Activated CD4-positive, alpha-beta T cell treated with anti-CD3 and anti-CD28 coated beads, Interleukin-10, Interleukin-2, amounts not matched to agents 100 ng/mL and 50 ng/mL, durations not matched to agents 16 hours and 8 hours (primary cell): Measurements from ENCODE around the gene CDK14.
"Not testable (repeated sequence)": the region's sequence is repeated elsewhere in the genome, so short reads cannot be mapped to it uniquely, and the experiment has no call there.

ENCODE experiments used
- DNase-seq: peaks from one replicate; pipeline ENCODE4 v3.0.0-alpha.2; 2020

Gene CDK14

GRCh38 chr7:90763108-90763507 is 167.0 kb downstream of the CDK14 start:
- DNase-seq, result no peak

- no peak for DNase-seq
Measured at GRCh38 chr7:90764848-90765570, 168.9 kb downstream of the CDK14 start.

DNA sequence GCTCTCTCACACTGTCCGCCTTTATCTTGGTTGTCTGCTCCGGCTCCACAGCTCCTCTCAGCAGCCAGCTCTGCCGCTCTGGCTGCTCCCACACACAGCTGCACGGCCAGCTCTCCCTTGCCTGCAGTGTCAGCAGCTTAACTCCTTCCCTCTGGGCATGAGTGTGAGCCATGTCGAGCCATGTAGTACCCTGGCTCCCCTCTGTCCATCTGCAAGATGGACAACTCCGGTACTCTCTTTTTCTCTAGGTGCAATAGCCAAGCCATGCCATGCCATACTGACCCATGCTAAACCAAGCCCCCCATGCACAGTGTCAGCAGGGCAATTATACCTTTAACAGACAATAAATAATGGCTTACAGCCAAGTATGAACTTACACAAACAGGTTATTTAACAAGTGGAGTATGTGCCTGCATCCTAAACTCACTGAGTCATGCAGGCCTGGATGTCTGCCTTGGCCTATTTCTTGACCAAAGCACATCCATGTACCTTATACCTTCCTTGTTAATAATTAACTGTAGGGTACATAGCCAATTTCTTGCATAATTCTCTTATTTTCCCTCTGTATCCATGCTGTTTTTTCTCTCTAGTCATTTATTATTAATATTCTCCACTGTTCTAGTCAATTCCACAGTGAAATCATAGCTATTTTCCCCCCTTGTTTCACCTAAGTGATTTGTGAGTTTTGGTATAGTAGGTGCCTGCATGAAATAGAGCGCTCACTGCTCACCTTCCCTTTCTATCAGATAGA is 170.9 kb downstream of the CDK14 start:
- DNase-seq, result no peak

DNA sequence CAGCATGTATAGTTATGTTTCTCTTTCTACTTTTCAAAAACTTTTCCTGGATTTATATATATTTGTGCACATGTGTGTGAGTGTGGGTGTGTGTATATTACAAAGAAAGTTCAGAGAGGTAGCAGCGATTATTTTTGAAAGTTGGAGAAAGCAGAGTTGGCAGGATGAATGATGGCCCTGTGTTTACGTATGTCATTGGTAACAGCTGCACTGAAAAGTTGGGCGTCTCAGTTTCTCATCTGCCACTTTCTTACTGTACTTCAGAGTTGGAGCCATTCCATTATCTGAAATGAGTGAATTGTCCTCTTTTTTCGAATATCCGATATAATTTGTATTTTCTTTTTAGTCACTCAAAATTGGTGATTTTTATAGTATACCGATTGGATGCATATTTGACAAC is 172.2 kb downstream of the CDK14 start:
- DNase-seq, result no peak

DNA sequence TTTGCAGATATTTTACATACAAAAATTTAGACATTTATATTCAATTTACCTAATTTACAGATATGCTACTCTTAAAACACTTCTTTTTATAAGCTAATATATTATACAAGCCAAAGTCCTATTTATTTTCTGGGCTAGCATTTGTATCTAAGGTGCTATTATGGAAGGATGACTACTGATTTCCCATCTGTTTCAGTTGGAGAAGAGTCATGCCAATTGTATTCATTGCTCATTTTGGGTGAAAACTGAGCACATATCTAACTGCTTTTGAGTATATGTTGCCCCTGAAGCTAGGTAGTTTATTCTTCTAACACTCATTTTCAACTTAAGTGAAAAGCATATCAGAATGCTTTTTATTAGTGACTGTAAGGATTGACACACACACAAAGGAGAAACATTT is 172.9 kb downstream of the CDK14 start:
- no peak for DNase-seq

DNA sequence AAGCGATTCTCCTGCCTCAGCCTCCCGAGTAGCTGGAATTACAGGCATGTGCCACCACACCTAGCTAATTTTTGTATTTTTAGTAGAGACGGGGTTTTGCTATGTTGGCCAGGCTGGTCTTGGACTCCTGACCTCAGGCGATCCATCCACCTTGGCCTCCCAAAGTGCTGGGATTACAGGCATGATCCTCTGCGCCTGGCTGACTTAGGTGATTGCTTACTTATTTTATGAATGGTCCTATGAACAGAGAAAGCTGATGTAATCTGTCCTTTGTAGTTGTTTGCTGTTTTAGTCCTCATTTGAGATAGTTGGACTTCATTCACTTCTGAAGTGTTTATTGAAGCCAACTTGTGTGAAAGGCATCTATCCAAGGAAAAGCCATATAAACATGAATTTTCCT is 173.4 kb downstream of the CDK14 start:
- not testable (repeated sequence) for DNase-seq

DNA sequence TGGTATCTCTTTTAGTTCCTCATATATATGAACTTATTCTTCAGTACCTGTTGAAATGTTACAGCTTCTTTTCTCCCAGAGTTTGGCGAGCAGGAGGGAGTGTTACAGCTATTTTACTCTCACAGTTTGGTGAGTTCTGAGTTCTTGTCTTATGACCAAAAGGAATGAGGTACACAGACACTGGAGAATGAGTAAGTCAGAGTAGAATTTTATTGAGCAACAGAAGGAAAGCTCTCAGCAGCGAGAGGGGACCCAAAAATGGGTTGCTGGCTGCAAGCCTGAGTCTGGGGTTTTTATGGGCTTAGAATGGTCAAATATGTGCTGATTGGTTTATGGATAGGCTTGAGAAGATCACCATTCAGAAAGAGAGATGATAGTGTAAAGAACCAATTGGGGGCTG is 175.2 kb downstream of the CDK14 start:
- no peak for DNase-seq

DNA sequence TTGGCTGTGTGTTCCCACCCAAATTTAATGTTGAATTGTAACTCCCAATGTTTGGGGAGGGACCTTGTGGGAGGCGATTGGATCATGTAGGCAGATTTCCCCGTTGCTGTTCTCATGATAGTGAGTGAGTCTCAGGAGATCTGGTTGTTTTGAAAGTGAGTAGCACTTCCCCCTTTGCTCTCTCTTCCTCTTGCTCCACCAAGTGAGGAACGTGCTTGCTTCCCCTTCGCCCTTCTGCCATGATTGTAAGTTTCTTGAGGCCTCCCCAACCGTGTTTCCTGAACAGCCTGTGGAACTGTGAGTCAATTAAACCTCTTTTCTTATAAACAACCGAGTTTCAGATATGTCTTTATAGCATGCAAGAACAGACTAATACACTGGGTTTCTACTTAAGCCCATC is 176.3 kb downstream of the CDK14 start:
- DNase-seq, result no peak

- no peak for DNase-seq
Measured at GRCh38 chr7:90773269-90773668, 177.1 kb downstream of the CDK14 start.

DNA sequence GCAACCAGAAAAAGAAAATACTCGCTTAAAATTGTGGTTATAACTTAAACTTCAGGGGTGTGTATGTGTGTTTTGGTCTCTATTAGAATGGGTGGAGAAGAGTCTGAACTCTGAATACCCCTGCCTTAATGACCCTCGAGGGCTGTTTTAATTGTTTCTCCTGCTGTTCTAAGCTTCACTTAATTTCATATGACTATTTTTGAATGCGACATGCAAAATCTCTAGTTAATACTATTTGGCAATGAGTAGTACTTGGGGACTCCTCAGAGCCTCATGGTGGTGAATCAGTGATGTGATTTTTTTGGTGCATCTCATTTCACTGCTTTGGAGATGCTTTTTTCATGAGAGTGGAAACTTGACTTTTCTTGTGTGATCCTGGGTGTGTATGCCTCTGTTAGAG is 178.6 kb downstream of the CDK14 start:
- no peak for DNase-seq

DNA sequence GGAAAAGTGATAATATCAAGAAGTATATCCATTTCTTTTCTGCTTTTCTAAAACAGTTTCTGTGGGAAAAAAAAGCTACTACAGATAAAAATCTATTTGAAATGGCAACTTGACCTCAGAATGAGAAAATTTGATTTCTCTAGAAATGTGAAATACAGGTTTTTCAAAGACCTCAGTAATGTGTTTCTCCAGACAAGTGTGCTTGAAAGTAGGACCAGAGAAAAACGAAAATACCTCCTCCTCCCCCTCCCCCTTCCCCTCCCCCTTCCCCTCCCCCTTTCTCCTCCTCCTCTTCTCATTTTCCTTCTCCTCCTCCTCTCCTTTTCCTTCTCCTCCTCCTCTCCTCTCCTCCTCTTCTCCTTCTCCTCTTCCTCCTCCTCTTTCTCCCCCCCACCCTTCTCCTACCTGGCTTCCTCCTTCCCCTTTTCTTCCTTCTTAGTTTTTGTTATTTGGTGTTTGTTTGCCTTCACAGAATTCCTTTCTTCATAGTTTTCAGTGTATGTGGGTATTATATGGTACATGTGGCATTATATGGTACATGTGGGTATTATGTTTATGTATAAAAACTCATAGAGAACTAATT is 179.4 kb downstream of the CDK14 start:
- no peak for DNase-seq

DNA sequence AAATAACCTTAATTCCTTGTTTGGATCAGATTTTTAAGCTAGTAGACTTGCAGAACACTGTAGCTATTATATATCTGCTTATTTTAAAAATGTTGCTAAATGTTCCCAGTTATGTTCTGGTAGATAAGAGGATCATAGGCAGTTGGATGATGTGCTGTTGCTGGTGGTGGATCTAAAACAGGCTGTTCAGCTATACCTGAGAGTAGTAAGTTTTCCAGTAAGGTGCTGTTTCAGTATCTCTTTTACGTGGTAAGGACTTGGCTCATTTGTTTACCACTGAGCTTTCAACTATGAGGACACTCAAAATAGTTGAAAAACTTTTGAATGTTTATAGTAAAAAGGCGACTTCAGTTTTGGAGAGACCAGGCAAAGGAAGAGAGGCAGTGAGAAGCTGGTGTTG is 180.9 kb downstream of the CDK14 start:
- DNase-seq, result peak; percentile 0

DNA sequence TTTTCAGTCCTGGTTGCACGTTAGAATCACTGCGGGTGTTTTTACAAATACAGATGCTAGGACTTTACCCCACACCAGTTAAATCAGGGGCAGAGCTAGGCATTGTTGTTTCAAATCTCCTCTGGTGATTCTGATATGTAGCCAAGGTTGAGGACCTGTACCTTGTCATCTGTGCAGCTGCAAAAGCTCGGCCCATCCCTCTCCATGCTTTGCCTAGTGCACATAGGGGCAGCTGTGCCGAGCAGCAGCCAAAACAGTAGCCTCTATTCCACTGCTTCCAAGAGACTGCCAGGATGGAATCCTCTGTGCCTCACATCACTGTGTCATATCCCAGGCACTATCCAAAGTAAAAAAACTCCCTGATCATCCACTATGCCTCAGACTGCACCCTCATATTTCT is 181.3 kb downstream of the CDK14 start:
- DNase-seq, result no peak

DNA sequence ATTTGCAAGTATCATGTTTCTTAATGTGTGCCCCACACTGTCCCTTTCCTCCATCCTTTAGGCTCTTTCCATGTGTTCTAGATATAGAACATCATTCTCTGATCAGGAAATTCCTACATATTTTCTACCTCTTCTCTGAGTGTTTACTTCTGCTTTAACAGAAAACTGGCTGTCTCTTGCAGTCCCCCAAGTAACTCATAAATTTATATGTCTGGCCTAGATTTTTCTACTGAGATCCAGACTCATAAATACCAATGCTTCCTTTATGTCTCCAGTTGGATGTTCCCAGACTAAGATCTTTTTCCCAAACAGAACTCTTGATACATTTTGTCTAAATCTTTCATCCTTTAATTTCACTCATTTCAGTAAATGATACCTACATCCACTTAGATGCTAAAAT is 181.8 kb downstream of the CDK14 start:
- DNase-seq, result no peak

GRCh38 chr7:90788052-90788451 is 191.9 kb downstream of the CDK14 start:
- DNase-seq, result no peak

DNA sequence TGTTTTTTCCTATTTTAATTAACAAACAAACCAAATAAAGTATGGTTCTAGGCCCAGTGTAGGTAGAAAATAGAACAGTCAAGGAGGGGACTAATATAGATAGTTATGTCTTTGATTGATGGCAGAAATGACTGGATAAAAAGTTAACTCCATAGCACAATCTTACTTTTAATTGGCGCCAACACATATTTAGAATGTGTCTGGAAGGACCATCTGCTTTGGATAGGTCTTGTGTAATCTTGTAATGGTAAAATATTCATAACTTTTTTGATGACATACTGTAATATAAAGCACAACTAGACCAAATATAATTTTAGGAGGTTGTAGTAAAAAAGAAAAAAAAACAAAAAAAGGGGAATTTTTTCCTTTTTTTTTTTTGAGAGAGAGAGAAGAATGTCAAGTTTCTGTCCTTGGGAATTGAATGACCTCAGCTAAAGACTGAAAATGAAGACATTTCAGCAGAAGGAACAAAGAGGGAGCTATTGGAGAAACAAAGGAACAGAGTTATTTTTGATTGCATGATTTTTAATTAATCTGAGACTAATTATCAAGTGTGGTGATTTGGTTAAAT is 193.7 kb downstream of the CDK14 start:
- DNase-seq, result no peak

DNA sequence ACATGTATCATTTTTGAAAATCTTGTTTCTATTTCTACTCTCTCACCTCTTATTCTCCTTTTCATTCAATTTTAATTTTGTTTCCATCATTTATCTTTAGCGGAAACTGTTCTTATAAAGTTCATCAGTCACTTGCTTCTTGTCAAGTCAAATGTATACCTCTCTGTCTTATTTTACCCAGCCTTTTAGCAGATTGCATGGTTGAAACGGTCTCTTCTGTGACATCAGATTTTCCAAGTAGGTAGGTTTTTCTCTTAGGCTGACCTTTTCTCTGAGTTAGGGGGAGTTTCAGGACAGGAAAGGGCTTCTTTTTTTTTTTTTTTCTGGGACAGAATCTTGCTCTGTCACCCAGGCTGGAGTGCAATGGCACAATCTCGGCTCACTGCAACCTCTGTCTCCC is 195.5 kb downstream of the CDK14 start:
- DNase-seq, result no peak

GRCh38 chr7:90792301-90792700 is 196.2 kb downstream of the CDK14 start:
- DNase-seq, result peak; percentile 18

DNA sequence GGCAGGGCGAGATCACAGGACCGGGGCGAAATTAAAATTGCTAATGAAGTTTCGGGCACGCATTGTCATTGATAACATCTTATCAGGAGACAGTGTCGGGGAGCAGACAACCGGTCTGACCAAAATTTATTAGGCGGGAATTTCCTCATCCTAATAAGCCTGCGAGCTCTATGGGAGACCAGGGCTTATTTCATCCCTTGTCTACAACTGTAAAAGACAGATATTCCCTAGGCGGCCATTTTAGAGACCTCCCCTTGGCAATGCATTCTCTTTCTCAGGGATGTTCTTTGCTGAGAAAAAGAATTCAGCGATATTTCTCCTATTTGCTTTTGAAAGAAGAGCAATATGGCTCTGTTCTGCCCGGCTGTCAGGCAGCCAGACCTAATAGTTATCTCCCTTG is 198.1 kb downstream of the CDK14 start:
- not testable (repeated sequence) for DNase-seq

GRCh38 chr7:90797596-90797995 is 201.5 kb downstream of the CDK14 start:
- no peak for DNase-seq

DNA sequence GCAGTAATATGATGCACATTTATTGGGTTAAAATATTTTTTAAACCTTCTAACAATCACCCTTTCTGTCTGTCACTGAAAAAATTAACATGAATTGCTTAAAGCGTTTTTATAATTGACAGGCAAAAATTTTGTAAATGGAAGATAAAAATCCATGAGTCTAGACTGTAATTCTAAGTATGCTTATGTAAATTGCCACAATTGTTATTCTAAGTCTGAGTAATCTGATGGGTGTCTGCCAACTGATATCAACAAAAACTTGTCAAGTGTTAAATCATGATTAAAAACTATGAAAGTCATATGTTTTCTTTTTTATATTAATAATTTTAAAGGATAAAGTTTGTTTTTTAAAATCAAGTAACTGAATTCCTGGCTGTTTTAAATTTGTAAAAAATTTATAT is 208.2 kb downstream of the CDK14 start:
- DNase-seq, result no peak

DNA sequence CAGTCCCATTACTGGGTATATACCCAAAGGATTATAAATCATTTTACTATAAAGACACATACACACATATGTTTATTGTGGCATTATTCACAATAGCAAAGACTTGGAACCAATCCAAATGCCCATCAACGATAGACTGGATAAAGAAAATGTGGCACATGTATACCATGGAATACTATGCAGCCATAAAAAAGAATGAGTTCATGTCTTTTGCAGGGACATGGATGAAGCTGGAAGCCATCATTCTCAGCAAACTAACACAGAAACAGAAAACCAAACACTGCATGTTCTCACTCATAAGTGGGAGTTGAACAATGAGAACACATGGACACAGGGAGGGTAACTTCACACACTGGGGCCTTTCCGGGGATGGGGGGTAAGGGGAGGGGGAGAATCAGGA is 219.4 kb downstream of the CDK14 start:
- not testable (repeated sequence) for DNase-seq

GRCh38 chr7:90816511-90817142 is 220.5 kb downstream of the CDK14 start:
- DNase-seq, result peak; percentile 82
